HepG2 (cell line): ENCODE data around the gene RBBP9. TPM values are rescaled to one million over a fixed set of nuclear protein-coding genes. Genes with fewer than 3 reads are reported as not detected.

Source experiments
- ASH2L ChIP-seq: fragments of 300-600, 200-600 bp; sonication (generic); IDR thresholded peaks from 2 replicates; pipeline ENCODE4 v1.7.0; 2017; ENCODE audit warnings: low read depth, mild to moderate bottlenecking, moderate library complexity, mixed read lengths, low read length; ENCODE audit not compliant: insufficient read length
- KLF6 ChIP-seq: IDR thresholded peaks from 2 replicates; pipeline ENCODE4 v1.8.0; 2016; ENCODE audit warnings: missing biosample characterization, missing genetic modification reagents
- KLF9 ChIP-seq: IDR thresholded peaks from 2 replicates; pipeline ENCODE4 v1.6.1; 2016; ENCODE audit warnings: low read depth
- MXD4 ChIP-seq: IDR thresholded peaks from 2 replicates; pipeline ENCODE4 v1.6.1; 2016; ENCODE audit warnings: mild to moderate bottlenecking, missing biosample characterization, missing genetic modification reagents
- PHF8 ChIP-seq: sonication (generic); formaldehyde crosslinking; IDR thresholded peaks from 2 replicates; pipeline ENCODE4 v1.5.0; 2020; ENCODE audit warnings: missing genetic modification reagents
- REPIN1 ChIP-seq: sonication (generic); formaldehyde crosslinking; IDR thresholded peaks from 2 replicates; pipeline ENCODE4 v1.8.0; 2022; ENCODE audit warnings: missing genetic modification reagents, low read depth, mild to moderate bottlenecking, borderline replicate concordance
- SETDB1 ChIP-seq: sonication (generic); formaldehyde crosslinking; IDR thresholded peaks from 2 replicates; pipeline ENCODE4 v1.5.1; 2020; ENCODE audit warnings: missing genetic modification reagents, mild to moderate bottlenecking, borderline replicate concordance
- SMC3 ChIP-seq: IDR thresholded peaks from 2 replicates; pipeline ENCODE4 v1.6.1; 2011; ENCODE audit warnings: low read length, improper control_type of control experiment
- SMYD3 ChIP-seq: sonication (generic); formaldehyde crosslinking; IDR thresholded peaks from 2 replicates; pipeline ENCODE4 v1.8.1; 2023; ENCODE audit warnings: mild to moderate bottlenecking, missing genetic modification reagents
- ZNF749 ChIP-seq: sonication (generic); formaldehyde crosslinking; IDR thresholded peaks from 2 replicates; pipeline ENCODE4 v1.8.0; 2022; ENCODE audit warnings: mild to moderate bottlenecking, missing genetic modification reagents, moderate library complexity, borderline replicate concordance
- ZNF883 ChIP-seq: sonication (generic); formaldehyde crosslinking; IDR thresholded peaks from 2 replicates; pipeline ENCODE4 v1.5.1; 2020; ENCODE audit warnings: mild to moderate bottlenecking, missing genetic modification reagents; ENCODE audit errors: not compliant biosample characterization
- ZSCAN25 ChIP-seq: sonication (generic); formaldehyde crosslinking; IDR thresholded peaks from 2 replicates; pipeline ENCODE4 v1.8.0; 2022; ENCODE audit warnings: mild to moderate bottlenecking, missing genetic modification reagents
- polyA plus RNA-seq, 8 experiments: library from polyadenylated mRNA; depleted of rRNA in 3 of 8; stranded (reverse) in 7 of 8; unstranded in 1 of 8; fragments of >200 nt; fragmentation: Illumina TruSeq in 4 of 8; extraction: Trizol in 4 of 8; gene quantifications; 2 replicates each; pipeline versions ENCODE4 v1.2.1 to v1.2.3, GENCODE V29; 2011 to 2016; ENCODE audit warnings: low read depth in 4 of 8, missing spikeins in 1 of 8, mixed read lengths in 1 of 8; ENCODE audit not compliant: insufficient read depth in 1 of 8
- total RNA-seq, 5 experiments: library from RNA; depleted of rRNA; stranded (reverse); fragments of >200 nt; fragmentation: Illumina TruSeq; extraction: Trizol; gene quantifications; 2 replicates each; pipeline ENCODE4 v1.2.3, GENCODE V29; 2016; ENCODE audit warnings: low read depth in 1 of 5
- TF ChIP-seq, protein P1 (sequence below): IDR thresholded peaks from 2 replicates; pipeline ENCODE4 v1.6.1; 2018; ENCODE audit warnings: missing genetic modification reagents, mild to moderate bottlenecking, missing compliant biosample characterization
- TF ChIP-seq, protein P2 (sequence below): sonication (generic); formaldehyde crosslinking; IDR thresholded peaks from 2 replicates; pipeline ENCODE4 v1.4.0; 2020; ENCODE audit warnings: missing genetic modification reagents
- TF ChIP-seq, protein P3 (sequence below): sonication (generic); formaldehyde crosslinking; IDR thresholded peaks from 2 replicates; pipeline ENCODE4 v1.8.0; 2022; ENCODE audit warnings: missing genetic modification reagents, mild to moderate bottlenecking, inconsistent platforms, borderline replicate concordance
- TF ChIP-seq, protein P4 (sequence below): sonication (generic); formaldehyde crosslinking; IDR thresholded peaks from 2 replicates; pipeline ENCODE4 v1.4.0; 2020; ENCODE audit warnings: missing genetic modification reagents, borderline replicate concordance

Gene RBBP9
- total and polyA plus RNA-seq, 2 of the 13 experiments (the other 11 are each of a cell fraction or from before 2014, with no cell fraction given) = 28.0 to 56.3 TPM

DNA sequence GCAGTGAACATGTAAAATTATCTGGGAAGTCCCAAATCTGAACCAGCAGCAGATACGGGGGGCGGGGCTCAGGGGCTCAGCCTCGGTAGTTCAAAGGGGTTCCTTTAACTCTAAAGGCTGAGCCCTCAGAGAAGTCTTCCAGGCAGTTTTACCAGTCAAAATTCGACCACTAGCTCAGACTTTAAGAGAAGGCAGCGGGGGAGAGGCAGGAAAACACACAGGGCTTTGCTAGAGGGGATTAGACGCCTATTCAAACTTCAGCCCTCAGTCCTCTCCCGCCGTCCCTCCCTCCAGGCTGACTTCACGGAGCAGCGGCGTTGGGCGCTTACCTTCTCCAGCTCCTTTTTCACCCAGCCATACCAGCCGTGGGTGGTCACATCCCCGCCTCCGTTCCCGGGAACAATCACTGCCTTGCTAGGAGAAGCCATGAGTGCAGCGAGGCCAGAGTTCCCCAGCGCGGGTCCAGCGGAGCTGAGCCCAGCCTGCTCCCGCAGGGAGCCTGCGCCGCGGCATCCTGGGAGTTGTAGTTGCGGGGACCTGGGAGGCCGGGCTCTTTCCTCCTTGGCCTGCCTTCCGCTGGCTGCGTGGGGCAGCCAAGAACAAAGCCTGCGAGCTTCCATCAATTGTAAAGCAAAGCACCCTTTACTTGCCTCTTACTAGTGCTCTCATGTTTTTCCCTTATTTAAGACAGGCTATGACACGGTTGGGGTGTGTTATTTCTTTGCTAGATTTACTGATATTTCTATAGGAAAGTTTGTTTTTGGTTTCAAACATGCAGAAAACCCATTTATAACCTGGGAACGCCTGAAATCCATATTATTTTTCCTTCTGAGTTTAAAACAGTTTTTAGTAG lies at the start of gene RBBP9 (continued):
- TF ChIP-seq PHF8 (CRISPR knock-in tag) (peak; percentile 98), REPIN1 (peak; percentile 92), SMC3 (no peak), SMYD3 (peak; percentile 87), ZNF883 (CRISPR knock-in tag) (peak; percentile 81), KLF9 (no peak), ASH2L (peak; percentile 89), ZNF749 (CRISPR knock-in tag) (peak; percentile 92), MXD4 (peak; percentile 89), KLF6 (CRISPR knock-in tag) (peak; percentile 85), SETDB1 (no peak), ZSCAN25 (CRISPR knock-in tag) (peak; percentile 75)
- TF ChIP-seq, protein P1, sequence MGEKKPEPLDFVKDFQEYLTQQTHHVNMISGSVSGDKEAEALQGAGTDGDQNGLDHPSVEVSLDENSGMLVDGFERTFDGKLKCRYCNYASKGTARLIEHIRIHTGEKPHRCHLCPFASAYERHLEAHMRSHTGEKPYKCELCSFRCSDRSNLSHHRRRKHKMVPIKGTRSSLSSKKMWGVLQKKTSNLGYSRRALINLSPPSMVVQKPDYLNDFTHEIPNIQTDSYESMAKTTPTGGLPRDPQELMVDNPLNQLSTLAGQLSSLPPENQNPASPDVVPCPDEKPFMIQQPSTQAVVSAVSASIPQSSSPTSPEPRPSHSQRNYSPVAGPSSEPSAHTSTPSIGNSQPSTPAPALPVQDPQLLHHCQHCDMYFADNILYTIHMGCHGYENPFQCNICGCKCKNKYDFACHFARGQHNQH (CRISPR knock-in tag) = peak; percentile 96
- TF ChIP-seq, protein P2, sequence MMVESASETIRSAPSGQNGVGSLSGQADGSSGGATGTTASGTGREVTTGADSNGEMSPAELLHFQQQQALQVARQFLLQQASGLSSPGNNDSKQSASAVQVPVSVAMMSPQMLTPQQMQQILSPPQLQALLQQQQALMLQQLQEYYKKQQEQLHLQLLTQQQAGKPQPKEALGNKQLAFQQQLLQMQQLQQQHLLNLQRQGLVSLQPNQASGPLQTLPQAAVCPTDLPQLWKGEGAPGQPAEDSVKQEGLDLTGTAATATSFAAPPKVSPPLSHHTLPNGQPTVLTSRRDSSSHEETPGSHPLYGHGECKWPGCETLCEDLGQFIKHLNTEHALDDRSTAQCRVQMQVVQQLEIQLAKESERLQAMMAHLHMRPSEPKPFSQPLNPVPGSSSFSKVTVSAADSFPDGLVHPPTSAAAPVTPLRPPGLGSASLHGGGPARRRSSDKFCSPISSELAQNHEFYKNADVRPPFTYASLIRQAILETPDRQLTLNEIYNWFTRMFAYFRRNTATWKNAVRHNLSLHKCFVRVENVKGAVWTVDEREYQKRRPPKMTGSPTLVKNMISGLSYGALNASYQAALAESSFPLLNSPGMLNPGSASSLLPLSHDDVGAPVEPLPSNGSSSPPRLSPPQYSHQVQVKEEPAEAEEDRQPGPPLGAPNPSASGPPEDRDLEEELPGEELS (CRISPR knock-in tag) = peak; percentile 74
- TF ChIP-seq, protein P3, sequence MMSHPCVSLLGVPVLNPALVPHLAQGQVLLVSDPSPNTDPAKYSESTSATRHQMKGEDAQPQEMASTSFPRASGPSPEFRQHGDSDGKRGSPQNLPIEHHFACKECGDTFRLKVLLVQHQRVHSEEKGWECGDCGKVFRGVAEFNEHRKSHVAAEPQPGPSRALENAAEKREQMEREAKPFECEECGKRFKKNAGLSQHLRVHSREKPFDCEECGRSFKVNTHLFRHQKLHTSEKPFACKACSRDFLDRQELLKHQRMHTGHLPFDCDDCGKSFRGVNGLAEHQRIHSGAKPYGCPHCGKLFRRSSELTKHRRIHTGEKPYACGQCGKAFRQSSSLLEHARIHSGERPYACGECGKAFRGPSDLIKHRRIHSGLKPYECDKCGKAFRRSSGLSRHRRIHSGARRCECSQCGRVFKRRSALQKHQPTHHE (CRISPR knock-in tag) = peak; percentile 50; the same call in 1 of the 2 replicates
- TF ChIP-seq, protein P4, sequence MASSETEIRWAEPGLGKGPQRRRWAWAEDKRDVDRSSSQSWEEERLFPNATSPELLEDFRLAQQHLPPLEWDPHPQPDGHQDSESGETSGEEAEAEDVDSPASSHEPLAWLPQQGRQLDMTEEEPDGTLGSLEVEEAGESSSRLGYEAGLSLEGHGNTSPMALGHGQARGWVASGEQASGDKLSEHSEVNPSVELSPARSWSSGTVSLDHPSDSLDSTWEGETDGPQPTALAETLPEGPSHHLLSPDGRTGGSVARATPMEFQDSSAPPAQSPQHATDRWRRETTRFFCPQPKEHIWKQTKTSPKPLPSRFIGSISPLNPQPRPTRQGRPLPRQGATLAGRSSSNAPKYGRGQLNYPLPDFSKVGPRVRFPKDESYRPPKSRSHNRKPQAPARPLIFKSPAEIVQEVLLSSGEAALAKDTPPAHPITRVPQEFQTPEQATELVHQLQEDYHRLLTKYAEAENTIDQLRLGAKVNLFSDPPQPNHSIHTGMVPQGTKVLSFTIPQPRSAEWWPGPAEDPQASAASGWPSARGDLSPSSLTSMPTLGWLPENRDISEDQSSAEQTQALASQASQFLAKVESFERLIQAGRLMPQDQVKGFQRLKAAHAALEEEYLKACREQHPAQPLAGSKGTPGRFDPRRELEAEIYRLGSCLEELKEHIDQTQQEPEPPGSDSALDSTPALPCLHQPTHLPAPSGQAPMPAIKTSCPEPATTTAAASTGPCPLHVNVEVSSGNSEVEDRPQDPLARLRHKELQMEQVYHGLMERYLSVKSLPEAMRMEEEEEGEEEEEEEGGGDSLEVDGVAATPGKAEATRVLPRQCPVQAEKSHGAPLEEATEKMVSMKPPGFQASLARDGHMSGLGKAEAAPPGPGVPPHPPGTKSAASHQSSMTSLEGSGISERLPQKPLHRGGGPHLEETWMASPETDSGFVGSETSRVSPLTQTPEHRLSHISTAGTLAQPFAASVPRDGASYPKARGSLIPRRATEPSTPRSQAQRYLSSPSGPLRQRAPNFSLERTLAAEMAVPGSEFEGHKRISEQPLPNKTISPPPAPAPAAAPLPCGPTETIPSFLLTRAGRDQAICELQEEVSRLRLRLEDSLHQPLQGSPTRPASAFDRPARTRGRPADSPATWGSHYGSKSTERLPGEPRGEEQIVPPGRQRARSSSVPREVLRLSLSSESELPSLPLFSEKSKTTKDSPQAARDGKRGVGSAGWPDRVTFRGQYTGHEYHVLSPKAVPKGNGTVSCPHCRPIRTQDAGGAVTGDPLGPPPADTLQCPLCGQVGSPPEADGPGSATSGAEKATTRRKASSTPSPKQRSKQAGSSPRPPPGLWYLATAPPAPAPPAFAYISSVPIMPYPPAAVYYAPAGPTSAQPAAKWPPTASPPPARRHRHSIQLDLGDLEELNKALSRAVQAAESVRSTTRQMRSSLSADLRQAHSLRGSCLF (CRISPR knock-in tag) = 0 out of 2 replicates have a peak, but pooled peaks have one; percentile 44
